ENCODE measurements around the gene CDC6.
A peak's percentile ranks its signal among the peaks of the same experiment; 100 is the strongest.

CDC6 gene

GRCh38 chr17:40287494-40288369, at the start of gene CDC6:
Gene CDC6 (plus strand): TSS chr17:40287879. CDS start chr17:40289421, 1,542 bp downstream.
- peak; percentile 98 to 99 for DNase-seq

GRCh38 chr17:40241252-40241834, 46.3 kb upstream of the CDC6 start:
- DNase-seq, result no peak

- no peak for DNase-seq
Observed at GRCh38 chr17:40242774-40243173, 44.9 kb upstream of the CDC6 start.

GRCh38 chr17:40243761-40244160, 43.9 kb upstream of the CDC6 start:
- DNase-seq, result no peak

GRCh38 chr17:40244255-40244654, 43.4 kb upstream of the CDC6 start:
- DNase-seq, result no peak

GRCh38 chr17:40247926-40248495, 39.7 kb upstream of the CDC6 start:
- no peak for DNase-seq

GRCh38 chr17:40248507-40248906, 39.2 kb upstream of the CDC6 start:
- no peak for DNase-seq

GRCh38 chr17:40251576-40251975, 36.1 kb upstream of the CDC6 start:
- DNase-seq, result no peak

GRCh38 chr17:40253565-40253964, 34.1 kb upstream of the CDC6 start:
- no peak for DNase-seq

GRCh38 chr17:40259505-40259904, 28.2 kb upstream of the CDC6 start:
- no peak for DNase-seq

- DNase-seq, result no peak
Observed at GRCh38 chr17:40260528-40260927, 27.2 kb upstream of the CDC6 start.

- no peak for DNase-seq
Observed at GRCh38 chr17:40264458-40265185, 23.1 kb upstream of the CDC6 start.

- DNase-seq, result no peak
Observed at GRCh38 chr17:40265337-40265736, 22.3 kb upstream of the CDC6 start.

GRCh38 chr17:40266882-40267281, 20.8 kb upstream of the CDC6 start:
- no peak for DNase-seq

GRCh38 chr17:40268141-40268712, 19.5 kb upstream of the CDC6 start:
- DNase-seq, result no peak

GRCh38 chr17:40278414-40278813, 9.3 kb upstream of the CDC6 start:
- no peak for DNase-seq

GRCh38 chr17:40279402-40279801, 8.3 kb upstream of the CDC6 start:
- no peak for DNase-seq

- DNase-seq, result no peak
Observed at GRCh38 chr17:40281663-40282062, 6.0 kb upstream of the CDC6 start.

GRCh38 chr17:40283662-40284061, 4.0 kb upstream of the CDC6 start:
- DNase-seq, result no peak

- DNase-seq, result no peak
Observed at GRCh38 chr17:40284085-40284713, 3.5 kb upstream of the CDC6 start.

GRCh38 chr17:40286473-40286872, 1.2 kb upstream of the CDC6 start:
- no peak for DNase-seq

GRCh38 chr17:40287159-40287493, 553 bp upstream of the CDC6 start:
- no peak for DNase-seq

Data from NCI-H1930 (cell line).